Measurements from ENCODE around the gene DTNBP1.

DNA sequence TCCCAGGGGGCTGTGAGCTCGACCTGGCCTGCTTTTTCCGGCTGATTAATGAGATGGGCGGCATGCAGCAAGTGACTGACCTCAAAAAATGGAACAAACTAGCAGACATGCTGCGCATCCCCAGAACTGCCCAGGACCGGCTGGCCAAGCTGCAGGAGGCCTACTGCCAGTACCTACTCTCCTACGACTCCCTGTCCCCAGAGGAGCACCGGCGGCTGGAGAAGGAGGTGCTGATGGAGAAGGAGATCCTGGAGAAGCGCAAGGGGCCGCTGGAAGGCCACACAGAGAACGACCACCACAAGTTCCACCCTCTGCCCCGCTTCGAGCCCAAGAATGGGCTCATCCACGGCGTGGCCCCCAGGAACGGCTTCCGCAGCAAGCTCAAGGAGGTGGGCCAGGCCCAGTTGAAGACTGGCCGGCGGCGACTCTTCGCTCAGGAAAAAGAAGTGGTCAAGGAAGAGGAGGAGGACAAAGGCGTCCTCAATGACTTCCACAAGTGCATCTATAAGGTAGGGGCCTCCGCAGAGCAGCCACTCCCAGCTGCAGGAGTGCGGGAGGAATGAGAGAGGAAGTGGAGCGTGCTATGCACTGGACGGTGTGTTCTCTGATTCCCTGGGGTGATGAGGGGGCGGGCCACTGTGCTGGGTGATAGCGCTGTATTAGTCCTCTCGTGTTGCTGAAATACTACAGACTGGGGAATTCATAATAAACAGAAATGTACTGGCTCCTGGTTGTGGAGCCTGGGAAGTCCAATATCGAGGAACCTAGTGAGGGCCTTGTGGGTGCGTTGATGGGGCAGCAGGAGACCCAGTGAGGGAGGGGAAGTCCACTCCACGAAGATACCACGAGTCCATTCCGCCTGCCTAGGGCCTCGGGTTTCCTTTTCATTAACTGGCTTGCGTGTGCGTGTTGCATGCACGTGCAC, 161.7 kb downstream of the DTNBP1 start:
- TF ChIP-seq POLR2A (IDR thresholded peaks at IDR 0.05; ENCODE audit: low read length) (no peak), BHLHE40 (IDR thresholded peaks at IDR 0.05; ENCODE audit: low read depth, low read length) (no peak), EP300 (IDR thresholded peaks at IDR 0.05) (no peak), HDAC2 (IDR thresholded peaks at IDR 0.05) (no peak), NR3C1 (IDR thresholded peaks at IDR 0.05) (no peak), RAD21 (conservative IDR thresholded peaks at IDR 0.05 in 1 of 2, IDR thresholded peaks at IDR 0.05 in 1 of 2) (no peak), GATA3 (IDR thresholded peaks at IDR 0.05; ENCODE audit: borderline replicate concordance) (no peak)
- TF ChIP-seq, protein P1, sequence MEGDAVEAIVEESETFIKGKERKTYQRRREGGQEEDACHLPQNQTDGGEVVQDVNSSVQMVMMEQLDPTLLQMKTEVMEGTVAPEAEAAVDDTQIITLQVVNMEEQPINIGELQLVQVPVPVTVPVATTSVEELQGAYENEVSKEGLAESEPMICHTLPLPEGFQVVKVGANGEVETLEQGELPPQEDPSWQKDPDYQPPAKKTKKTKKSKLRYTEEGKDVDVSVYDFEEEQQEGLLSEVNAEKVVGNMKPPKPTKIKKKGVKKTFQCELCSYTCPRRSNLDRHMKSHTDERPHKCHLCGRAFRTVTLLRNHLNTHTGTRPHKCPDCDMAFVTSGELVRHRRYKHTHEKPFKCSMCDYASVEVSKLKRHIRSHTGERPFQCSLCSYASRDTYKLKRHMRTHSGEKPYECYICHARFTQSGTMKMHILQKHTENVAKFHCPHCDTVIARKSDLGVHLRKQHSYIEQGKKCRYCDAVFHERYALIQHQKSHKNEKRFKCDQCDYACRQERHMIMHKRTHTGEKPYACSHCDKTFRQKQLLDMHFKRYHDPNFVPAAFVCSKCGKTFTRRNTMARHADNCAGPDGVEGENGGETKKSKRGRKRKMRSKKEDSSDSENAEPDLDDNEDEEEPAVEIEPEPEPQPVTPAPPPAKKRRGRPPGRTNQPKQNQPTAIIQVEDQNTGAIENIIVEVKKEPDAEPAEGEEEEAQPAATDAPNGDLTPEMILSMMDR (IDR thresholded peaks at IDR 0.05), result no peak
- TF ChIP-seq, protein P2, sequence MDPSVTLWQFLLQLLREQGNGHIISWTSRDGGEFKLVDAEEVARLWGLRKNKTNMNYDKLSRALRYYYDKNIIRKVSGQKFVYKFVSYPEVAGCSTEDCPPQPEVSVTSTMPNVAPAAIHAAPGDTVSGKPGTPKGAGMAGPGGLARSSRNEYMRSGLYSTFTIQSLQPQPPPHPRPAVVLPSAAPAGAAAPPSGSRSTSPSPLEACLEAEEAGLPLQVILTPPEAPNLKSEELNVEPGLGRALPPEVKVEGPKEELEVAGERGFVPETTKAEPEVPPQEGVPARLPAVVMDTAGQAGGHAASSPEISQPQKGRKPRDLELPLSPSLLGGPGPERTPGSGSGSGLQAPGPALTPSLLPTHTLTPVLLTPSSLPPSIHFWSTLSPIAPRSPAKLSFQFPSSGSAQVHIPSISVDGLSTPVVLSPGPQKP (IDR thresholded peaks at IDR 0.05; ENCODE audit: low read depth, low read length), result no peak
- TF ChIP-seq, protein P3, sequence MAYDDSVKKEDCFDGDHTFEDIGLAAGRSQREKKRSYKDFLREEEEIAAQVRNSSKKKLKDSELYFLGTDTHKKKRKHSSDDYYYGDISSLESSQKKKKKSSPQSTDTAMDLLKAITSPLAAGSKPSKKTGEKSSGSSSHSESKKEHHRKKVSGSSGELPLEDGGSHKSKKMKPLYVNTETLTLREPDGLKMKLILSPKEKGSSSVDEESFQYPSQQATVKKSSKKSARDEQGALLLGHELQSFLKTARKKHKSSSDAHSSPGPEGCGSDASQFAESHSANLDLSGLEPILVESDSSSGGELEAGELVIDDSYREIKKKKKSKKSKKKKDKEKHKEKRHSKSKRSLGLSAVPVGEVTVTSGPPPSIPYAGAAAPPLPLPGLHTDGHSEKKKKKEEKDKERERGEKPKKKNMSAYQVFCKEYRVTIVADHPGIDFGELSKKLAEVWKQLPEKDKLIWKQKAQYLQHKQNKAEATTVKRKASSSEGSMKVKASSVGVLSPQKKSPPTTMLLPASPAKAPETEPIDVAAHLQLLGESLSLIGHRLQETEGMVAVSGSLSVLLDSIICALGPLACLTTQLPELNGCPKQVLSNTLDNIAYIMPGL (CRISPR knock-in tag; IDR thresholded peaks at IDR 0.05; ENCODE audit: borderline replicate concordance), result no peak
